ENCODE data around the gene ASB2. TPM values are rescaled to one million over a fixed set of nuclear protein-coding genes. Genes with fewer than 3 reads are reported as not detected.

Gene ASB2
- total RNA-seq, 1 experiment from 2014 or later = not detected

- no peaks in the 10 kb centered on the region for H3K79me2 ChIP-seq (ENCODE audit: insufficient read depth, low read length)
- H3K4me3 ChIP-seq (replicated peaks in 1 of 2; ENCODE audit: low read depth in 1 of 2, low read length in 2 of 2) = no peak overlapping the region
- H3K9ac ChIP-seq (ENCODE audit: low read length) = no peak overlapping the region
- POLR2A ChIA-PET = no interaction called here
- no peak overlapping the region for H2AFZ ChIP-seq (ENCODE audit: low read depth, low read length, poor library complexity, severe bottlenecking)
- no peaks in the 10 kb centered on the region for H3K36me3 ChIP-seq (ENCODE audit: control insufficient read depth in 1 of 2, insufficient read depth in 2 of 2, low read length in 2 of 2)
- no peaks in the 10 kb centered on the region; a peak in 1 of 4 replicates for H3K9me3 ChIP-seq (ENCODE audit: control insufficient read depth in 1 of 2, insufficient read depth in 1 of 2, low read depth in 1 of 2, low read length in 2 of 2)
- no peak overlapping the region for H3K4me2 ChIP-seq (ENCODE audit: low read length)
- RAD21 ChIA-PET (ENCODE audit: low non-redundant PET in 1 of 2, low total read pairs in 2 of 2, uncharacterized antibody in 2 of 2, unreplicated experiment in 2 of 2) = no interaction called here
- no peak overlapping the region for H3K27ac ChIP-seq (ENCODE audit: low read depth, low read length)
- no peak for ATAC-seq
- CTCF ChIA-PET = interaction anchor here (0.6 to 0.7 kb wide), 2 partner anchors 25 to 731 kb away, joined by 3 to 4 read pairs; partner anchors contain the start of gene MOAP1
- TF ChIP-seq RAD21 (IDR thresholded peaks at IDR 0.05; ENCODE audit: low read depth) (no peak), ATF3 (IDR thresholded peaks at IDR 0.05) (no peak), EGR1 (IDR thresholded peaks at IDR 0.05; ENCODE audit: low read depth) (no peak), ZNF274 (IDR thresholded peaks at IDR 0.05; ENCODE audit: low read depth, low read length) (no peak), SRF (IDR thresholded peaks at IDR 0.05; ENCODE audit: low read depth) (no peak), POLR2A (IDR thresholded peaks at IDR 0.05; ENCODE audit: borderline replicate concordance, extremely low read depth, insufficient read depth, insufficient read length) (no peak), CTCF (IDR thresholded peaks at IDR 0.05 in 2 of 3, conservative IDR thresholded peaks at IDR 0.05 in 1 of 3; ENCODE audit: borderline replicate concordance in 1 of 3, insufficient read depth in 1 of 3, low read depth in 2 of 3, low read length in 2 of 3) (no peak), CEBPB (IDR thresholded peaks at IDR 0.05; ENCODE audit: low read depth) (no peak), SIN3A (IDR thresholded peaks at IDR 0.05; ENCODE audit: low read depth) (no peak), POLR2AphosphoS5 (IDR thresholded peaks at IDR 0.05; ENCODE audit: low read depth, low read length) (no peak)
- BruUV-seq (replicated peaks) = no TSS peak
- no peaks in the 10 kb centered on the region for H3K9me2 ChIP-seq (ENCODE audit: insufficient read depth)
- H3K27me3 ChIP-seq (ENCODE audit: insufficient read depth, low read length) = no peaks in the 10 kb centered on the region
- no peaks in the 10 kb centered on the region for H4K20me1 ChIP-seq (ENCODE audit: insufficient read depth)
- no peak for DNase-seq (ENCODE audit: low read depth, low spot score)
- intact Hi-C loops (cut with micrococcal nuclease) = no loop called here
- no peaks in the 10 kb centered on the region for H3K4me1 ChIP-seq (ENCODE audit: control insufficient read depth in 1 of 2, insufficient read depth in 2 of 2, low read length in 2 of 2)
Observed at GRCh38 chr14:93915070-93915705, 61.2 kb downstream of the ASB2 start.

Measured in HCT116 (cell line).